Esophagus squamous epithelium (tissue), 4 donors: Measurements from ENCODE around the gene ATP13A5.

ENCODE experiments used
- POLR2A ChIP-seq, 4 donors: fragments of 450-650 bp; IDR thresholded peaks; one replicate each; pipeline ENCODE4 v1.6.1; 2017; ENCODE audit warnings: antibody characterized with exemption in 4 of 4, mild to moderate bottlenecking in 4 of 4, moderate library complexity in 3 of 4
- TF ChIP-seq, protein P1 (sequence below), 6 experiments: fragments of 450-650 bp in 4 of 6; fragments of 200-600 bp in 2 of 6; sonication (generic) in 2 of 6; IDR thresholded peaks; one replicate each; pipeline ENCODE4 v1.5.1; 2016 to 2019; ENCODE audit warnings: antibody characterized with exemption in 6 of 6, mild to moderate bottlenecking in 4 of 6, moderate library complexity in 4 of 6

DNA sequence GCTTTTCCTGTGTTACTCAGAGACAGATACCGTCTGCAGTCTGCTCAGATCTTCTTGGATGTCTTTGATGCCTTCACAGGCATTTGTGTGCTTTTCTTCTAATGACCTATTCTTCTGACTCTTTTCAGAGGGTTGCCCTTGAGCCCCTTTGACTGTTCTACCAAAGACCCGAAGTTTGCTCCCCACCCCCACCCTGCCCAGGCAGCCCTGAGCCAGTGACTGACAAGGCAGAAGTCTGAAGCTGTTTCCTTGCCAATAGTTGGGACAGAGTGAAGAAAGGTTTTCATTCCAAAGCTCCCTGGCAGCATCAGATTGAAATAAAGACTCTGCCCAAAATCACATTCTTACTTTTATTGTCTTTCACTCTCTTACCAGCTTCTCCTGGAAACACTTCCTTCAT lies 9.0 kb upstream of the ATP13A5 start:
- TF ChIP-seq, protein P1, sequence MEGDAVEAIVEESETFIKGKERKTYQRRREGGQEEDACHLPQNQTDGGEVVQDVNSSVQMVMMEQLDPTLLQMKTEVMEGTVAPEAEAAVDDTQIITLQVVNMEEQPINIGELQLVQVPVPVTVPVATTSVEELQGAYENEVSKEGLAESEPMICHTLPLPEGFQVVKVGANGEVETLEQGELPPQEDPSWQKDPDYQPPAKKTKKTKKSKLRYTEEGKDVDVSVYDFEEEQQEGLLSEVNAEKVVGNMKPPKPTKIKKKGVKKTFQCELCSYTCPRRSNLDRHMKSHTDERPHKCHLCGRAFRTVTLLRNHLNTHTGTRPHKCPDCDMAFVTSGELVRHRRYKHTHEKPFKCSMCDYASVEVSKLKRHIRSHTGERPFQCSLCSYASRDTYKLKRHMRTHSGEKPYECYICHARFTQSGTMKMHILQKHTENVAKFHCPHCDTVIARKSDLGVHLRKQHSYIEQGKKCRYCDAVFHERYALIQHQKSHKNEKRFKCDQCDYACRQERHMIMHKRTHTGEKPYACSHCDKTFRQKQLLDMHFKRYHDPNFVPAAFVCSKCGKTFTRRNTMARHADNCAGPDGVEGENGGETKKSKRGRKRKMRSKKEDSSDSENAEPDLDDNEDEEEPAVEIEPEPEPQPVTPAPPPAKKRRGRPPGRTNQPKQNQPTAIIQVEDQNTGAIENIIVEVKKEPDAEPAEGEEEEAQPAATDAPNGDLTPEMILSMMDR (IDR thresholded peaks at IDR 0.05): no peak
- no peak for TF ChIP-seq POLR2A (IDR thresholded peaks at IDR 0.05)
